Stimulated activated CD4-positive, alpha-beta T cell treated with anti-CD3 and anti-CD28 coated beads, TNF-alpha, amount 100 ng/mL, for 1 hour (primary cell): Measurements from ENCODE around the gene RARA.

Source experiments
- DNase-seq, 3 donors: peaks; one replicate each; pipeline ENCODE4 v3.0.0-alpha.2; 2020; ENCODE audit warnings: low read depth in 3 of 3, low spot score in 1 of 3

RARA gene

GRCh38 chr17:40327735-40328385 lies 18.9 kb downstream of the RARA start:
- DNase-seq, result no peak

DNA sequence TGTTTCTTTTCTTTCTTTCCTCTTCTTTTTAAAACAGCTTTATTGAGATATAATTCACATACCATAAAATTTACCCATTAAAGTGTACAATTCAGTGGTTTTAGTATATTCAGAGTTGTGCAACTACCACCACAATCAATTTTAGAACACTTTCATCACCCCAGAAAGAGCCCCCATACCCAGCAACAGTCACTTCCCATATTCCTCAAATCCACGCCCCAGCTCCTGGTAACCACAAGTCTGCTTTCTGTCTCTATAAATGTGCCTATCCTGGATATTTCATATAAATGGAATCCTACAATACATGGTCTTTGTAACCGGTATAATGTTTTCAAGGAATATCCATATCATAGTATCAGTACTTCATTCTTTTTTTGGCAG lies 19.4 kb downstream of the RARA start:
- DNase-seq, result no peak

- no peak for DNase-seq
Measured at GRCh38 chr17:40329839-40330794, 21.1 kb downstream of the RARA start.

- DNase-seq, result no peak
Measured at GRCh38 chr17:40330850-40331470, 22.0 kb downstream of the RARA start.

- no peak for DNase-seq
Measured at GRCh38 chr17:40331743-40332641, 23.0 kb downstream of the RARA start.

DNA sequence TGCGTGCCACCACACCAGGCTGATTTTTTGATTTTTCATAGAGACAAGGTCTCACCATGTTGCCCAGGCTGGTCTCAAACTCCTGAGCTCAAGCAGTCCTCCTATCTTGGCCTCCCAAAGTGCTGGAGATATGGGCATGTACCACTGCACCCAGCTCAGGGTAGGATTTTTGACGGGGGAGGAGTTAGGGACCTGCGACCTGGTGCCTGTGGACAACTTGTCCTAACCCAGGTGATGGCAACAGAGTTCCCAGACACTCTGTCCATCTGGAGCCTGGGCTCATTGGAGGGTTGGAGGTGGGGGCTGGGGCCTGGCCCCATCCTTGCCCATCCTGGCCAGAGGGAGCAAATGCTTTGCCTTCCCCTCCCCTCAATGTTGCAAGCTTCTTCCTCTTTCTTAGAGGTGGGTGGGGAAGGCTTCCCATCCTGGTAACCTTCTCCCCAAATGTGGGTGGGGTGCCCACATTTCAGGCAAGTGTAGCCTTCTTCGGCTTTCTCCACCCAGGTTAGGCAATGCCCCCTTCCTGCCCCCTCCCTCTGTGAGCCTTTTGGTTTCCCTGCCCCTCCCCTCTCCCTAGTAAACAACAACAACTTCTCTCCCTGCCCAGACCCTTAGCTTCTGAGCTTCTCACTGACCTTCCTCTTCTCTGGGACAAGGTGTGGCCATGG lies 24.9 kb downstream of the RARA start:
- DNase-seq, result no peak

GRCh38 chr17:40335620-40336019 lies 26.6 kb downstream of the RARA start:
- no peak for DNase-seq

DNA sequence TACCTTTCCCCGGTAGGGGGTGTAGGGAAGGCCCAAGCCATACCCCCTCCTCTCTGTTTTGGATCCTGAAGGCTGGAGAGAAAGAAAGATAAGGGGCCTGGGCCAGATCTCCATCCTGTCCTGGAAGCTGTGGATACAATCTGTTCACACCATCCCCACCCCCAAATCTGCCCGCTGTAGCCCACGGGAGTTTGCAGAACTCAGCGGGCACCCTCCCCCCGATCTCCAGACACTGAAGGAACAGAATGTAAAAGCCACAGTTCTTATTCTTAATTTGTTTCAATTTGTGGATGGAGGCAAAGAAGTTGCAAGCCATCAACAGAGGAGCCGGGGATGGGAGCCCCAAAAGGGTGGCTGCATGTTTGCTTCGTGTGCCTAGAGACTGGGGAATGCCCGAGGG lies 28.4 kb downstream of the RARA start:
- no peak for DNase-seq

DNA sequence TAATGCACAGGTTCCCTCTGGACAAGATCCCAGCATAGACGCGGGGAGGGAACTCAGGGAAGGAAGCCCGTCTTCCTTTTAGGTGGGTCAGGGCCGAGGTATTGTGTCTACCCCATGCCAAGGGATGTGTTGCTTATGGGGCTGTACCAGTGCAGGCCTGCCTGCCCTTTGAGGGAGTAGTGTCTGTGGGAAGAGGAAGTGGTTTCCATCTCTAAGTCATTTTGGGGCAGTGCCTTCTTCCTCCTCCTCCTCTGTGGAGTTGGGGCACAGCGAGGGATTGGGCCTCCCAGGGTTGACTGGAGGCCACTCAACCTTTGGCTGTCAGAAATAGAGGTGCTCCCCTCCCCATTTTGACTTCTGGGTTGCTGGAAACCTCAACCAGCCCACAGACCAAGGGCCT lies 29.1 kb downstream of the RARA start:
- no peak for DNase-seq

DNA sequence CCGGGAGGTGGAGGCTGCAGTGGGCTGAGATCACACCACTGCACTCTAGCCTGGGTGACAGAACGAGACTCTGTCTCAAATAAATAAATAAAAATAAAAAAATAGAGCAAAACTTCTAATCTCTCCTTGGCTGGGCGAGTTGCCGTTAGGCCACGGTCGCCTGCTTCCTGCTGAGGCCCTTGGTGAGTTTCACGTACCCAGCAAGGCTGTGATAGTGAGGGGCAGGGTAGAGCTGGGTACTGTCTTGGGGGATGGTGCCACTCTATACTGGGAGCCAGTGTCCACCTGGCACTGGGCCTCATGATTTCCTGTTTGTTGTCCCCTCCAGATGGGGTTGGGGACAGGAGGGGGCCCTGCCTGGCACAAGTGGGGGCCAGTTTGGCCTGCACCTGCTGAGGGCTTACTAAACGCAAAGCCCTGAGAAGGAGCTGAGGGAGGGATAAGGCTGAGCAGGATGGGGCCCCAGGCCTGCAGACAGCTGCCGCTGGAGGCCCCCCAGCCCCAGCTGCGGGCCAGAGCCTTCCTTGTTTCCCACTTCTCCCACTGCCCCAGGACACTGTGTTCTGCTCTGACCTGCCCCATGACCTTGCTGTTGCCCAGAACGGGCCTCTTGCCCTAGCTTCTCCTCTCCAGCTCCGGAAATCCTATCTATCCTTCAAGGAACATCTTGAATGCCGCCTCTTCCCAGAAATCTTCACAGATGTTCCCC lies 30.1 kb downstream of the RARA start:
- no peak for DNase-seq

DNA sequence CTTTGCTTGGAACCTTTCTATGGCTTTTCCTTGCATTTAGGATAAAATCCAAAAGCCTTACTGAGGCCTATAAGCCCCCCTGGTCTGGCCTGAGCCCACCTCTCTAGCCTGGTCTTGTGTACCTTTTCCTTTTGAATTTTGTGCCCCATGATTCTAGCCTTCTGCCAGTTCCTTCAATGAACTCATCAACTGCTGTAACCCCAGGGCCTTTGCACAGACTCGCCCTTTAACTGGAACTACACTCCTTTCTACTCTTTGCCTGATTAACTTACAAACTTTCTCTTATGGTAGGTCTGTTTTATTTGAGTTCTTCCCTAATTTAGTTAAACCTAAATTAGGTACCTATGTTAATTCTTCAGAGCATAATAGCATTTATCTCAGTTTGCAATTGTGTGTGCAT lies 31.3 kb downstream of the RARA start:
- DNase-seq, result no peak

- peak; percentile 62 to 73 (median 70) for DNase-seq
Measured at GRCh38 chr17:40340880-40341807, 32.2 kb downstream of the RARA start.

DNA sequence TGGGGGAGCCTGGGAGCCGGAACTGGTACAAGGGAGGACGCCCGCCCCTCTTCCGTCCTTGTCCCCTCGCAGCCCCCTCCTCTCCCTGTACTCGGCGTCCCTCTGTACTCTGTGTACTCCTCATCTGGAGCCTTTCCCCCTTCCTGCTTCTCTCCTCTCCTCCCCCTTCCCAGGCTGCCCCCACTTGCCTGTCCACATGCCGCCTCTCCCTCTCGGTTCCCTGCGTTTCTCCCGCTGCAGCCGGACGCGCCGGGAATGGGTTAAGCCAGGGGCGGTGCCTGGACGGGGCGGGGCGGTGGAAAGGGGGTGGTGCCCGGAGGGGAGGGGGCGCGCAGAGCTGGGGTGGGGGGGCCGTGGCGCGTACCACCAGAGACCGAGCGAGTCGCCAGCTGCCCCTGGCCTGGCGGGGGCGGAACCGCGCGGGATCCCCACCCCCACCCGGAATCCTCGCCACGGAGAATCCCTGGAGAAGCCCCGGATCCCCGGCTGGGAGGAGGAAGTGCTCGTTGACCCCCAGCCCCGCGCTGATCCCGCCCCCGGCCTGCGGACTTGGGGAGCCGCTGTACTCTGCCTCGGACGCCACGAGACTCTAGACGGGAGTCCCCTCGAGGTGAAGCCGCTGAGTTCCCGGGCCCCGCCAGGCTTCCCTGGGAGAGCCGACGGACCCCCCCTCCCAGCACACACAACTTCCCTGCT lies 33.0 kb downstream of the RARA start:
- no peak for DNase-seq

DNA sequence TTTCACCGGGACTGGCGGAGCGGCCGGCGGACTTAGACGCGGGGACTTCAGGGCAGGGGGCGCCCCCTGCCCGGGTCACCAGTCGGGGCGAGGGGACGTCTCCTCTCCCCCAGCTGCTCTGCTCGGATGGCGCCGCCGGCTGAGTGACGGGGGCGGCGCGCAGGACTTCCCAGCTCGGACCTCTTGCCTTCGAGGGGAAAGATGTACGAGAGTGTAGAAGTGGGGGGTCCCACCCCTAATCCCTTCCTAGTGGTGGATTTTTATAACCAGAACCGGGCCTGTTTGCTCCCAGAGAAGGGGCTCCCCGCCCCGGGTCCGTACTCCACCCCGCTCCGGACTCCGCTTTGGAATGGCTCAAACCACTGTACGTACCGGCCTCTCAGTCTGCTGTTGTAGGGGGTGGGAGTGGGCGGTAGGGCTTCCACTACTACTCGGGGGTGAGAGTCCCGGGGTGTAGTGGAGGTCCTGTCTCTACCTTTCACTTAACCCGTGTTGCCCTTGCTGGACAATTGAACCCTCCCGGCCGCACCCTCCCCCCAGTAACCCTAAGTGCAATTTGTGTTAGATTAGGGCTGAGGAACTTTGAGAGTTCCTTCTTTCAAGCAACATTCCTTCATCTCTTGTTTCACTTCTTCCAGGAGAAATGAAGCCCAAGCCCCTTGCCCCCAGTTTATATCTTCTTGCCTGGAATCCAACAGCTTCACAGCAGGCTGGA lies 33.7 kb downstream of the RARA start:
- no peak for DNase-seq

- DNase-seq, result no peak
Measured at GRCh38 chr17:40343219-40344119, 34.5 kb downstream of the RARA start.

DNA sequence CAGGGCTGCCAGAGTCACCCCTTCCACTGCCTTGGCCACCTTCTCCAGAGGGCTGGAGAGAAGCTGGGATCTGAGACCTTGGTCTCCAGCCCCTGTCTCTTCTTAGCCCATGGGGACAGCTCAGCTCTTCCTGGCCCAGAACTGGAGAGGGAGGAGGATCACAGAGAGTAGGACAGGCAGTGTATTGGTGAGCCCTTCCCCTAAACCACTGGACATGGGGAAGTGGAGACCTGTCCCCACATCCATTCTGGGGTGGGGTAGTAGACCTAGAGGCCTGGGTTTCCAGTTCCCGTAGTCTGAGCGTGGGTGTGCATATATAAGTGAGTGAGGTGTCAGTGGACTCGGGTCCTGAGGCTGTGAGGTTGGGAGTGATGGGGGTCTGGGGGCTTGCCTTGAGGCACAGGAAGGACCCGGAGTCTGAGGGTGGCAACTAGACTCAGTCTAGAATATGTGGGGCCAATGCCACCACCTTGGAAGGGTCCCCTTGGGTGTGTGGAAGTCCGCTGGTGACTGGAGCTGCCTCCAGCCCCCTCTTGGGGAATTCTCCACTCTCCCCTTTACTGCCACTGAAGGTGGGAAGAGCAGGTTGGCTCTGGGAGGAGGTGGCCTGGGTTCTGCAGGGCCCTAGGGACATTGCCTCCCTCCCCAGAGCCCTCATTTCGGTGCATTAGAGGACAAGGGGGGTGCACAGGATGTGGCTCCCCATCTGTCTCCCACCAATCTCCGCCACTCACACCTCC lies 35.6 kb downstream of the RARA start:
- DNase-seq, result no peak
